Measurements from ENCODE around the gene DUSP5.

GRCh38 chr10:110535958-110536891 lies 38.5 kb downstream of the DUSP5 start:
- TF ChIP-seq CTCF (IDR thresholded peaks at IDR 0.05) (peak in 3 of 4 experiments; percentile 7 to 27 (median 22)), POLR2A (IDR thresholded peaks at IDR 0.05) (no peak), EP300 (IDR thresholded peaks at IDR 0.05) (no peak)

All from sigmoid colon (tissue), 4 donors.